ENCODE measurements around the gene ZNF277.
"Not testable (repeated sequence)": the region's sequence is repeated elsewhere in the genome, so short reads cannot be mapped to it uniquely, and the experiment has no call there.

The ZNF277 gene

DNA sequence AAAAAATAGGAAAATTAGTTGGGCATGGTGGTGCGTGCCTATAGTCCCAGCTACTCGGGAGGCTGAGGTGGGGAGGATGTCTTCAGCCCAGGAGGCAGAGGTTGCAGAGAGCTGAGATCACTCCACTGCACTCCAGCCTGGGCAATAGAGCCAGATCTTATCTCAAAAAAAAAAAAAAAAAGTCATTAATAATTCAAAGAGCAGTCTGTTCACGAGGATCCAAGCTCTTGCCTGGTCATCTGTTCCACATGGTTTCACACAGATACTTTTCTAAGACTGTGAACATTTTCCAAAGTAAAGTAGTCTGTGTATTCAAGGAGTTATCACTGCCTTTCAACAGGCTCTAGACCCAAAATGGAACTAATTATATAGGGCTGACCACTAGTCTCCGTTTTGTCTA lies 86.9 kb downstream of the ZNF277 start:
- no peak for DNase-seq (ENCODE audit: low read depth in 2 of 2)

- no peak for DNase-seq (ENCODE audit: low read depth in 2 of 2)
Observed at GRCh38 chr7:112296432-112296831, 89.9 kb downstream of the ZNF277 start.

- DNase-seq (ENCODE audit: low read depth in 2 of 2) = no peak
Observed at GRCh38 chr7:112297681-112298080, 91.2 kb downstream of the ZNF277 start.

- DNase-seq (ENCODE audit: low read depth in 2 of 2) = no peak
Observed at GRCh38 chr7:112298543-112299100, 92.1 kb downstream of the ZNF277 start.

GRCh38 chr7:112300072-112300471 lies 93.6 kb downstream of the ZNF277 start:
- DNase-seq (ENCODE audit: low read depth in 2 of 2) = no peak

DNA sequence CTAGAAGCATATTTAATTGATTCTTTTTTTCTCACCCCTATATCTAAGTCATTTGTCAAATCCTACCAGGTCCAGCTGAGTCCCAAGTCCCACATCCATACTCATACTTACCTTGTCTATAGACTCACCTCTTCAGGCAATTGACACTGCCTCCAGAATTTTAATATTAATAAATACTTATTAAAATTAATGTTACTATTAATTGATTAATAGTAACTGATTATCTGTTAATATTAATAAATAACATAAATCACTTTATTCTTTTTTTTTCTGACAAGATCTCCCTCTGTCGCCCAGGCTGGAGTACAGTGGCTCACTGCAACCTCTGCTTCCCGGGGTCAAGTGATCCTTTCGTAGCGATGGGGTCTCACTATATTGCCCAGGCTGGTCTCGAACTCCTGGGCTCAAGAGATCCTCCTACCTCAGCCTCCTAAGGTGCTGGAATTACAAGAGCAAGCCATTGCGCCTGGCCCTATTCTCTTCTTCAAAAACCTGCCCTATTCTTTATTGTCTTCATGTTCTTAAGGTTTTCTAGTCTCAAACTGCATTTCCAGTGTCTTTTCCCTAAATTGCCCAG lies 94.4 kb downstream of the ZNF277 start:
- DNase-seq (ENCODE audit: low read depth in 2 of 2) = no peak

DNA sequence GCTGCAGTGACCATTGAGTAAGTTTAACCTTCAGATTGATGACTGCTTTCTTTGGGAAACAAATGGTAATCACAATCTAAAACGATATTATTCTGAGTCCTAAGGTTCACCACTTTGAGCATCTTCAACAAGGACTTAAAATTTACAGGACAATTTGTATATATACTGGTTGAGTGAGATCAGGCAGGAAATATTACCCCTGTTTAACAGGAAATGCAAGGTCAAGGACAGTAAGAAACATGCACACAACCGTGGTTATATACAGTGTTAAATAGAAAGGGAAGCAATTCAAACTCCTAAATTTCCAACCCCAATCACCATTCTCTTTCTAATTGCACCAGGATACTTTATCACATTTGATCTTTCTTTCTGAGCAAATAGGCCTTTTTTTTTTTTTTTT lies 96.1 kb downstream of the ZNF277 start:
- DNase-seq (ENCODE audit: low read depth in 2 of 2) = no peak

- DNase-seq (ENCODE audit: low read depth in 2 of 2) = no peak
Observed at GRCh38 chr7:112306903-112307302, 100.4 kb downstream of the ZNF277 start.

GRCh38 chr7:112307506-112307905 lies 101.0 kb downstream of the ZNF277 start:
- DNase-seq (ENCODE audit: low read depth in 2 of 2) = no peak

DNA sequence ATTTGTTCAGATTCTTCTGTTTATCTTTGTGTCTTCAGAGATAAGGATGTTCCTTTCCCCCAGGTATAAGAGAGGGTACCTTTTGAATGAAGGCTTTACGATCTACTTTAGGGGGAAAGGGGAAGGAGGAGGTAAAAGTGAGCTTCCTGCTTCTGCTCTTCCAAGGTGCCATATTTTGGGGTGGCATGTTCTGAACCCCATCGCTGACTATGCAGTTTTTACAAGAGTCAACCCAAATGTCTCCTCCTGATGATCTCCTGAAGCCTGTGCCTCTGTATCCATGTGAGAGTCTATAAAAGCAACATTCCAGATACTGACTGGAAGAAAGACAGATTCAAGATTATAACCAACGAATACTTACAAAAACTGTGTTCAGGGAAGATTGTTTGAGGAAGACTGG lies 102.5 kb downstream of the ZNF277 start:
- DNase-seq (ENCODE audit: low read depth in 2 of 2) = no peak

- DNase-seq (ENCODE audit: low read depth in 2 of 2) = not testable (repeated sequence)
Observed at GRCh38 chr7:112316803-112317202, 110.3 kb downstream of the ZNF277 start.

DNA sequence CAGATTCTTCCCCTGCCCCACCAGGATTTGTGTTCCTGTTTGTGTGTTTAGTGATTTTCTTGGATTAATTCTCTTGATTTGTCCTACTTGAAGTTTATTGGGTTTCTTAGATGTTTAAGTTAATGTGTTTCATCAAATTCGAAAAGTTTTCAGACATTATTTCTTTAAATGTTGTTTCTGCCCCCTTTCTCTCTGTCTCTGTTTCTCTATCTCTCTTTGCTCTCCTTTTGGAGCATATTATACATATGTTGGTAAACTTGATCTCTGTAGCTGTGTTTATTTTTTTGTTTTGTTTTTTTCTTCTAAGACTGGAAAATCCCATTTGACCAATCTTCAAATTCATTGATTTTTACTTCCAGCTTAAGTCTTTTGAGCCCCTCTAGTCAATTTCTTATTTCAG lies 115.6 kb downstream of the ZNF277 start:
- no peak for DNase-seq (ENCODE audit: low read depth in 2 of 2)

- no peak for DNase-seq (ENCODE audit: low read depth in 2 of 2)
Observed at GRCh38 chr7:112327566-112327965, 121.1 kb downstream of the ZNF277 start.

GRCh38 chr7:112331492-112331891 lies 125.0 kb downstream of the ZNF277 start:
- DNase-seq (ENCODE audit: low read depth in 2 of 2) = no peak

DNA sequence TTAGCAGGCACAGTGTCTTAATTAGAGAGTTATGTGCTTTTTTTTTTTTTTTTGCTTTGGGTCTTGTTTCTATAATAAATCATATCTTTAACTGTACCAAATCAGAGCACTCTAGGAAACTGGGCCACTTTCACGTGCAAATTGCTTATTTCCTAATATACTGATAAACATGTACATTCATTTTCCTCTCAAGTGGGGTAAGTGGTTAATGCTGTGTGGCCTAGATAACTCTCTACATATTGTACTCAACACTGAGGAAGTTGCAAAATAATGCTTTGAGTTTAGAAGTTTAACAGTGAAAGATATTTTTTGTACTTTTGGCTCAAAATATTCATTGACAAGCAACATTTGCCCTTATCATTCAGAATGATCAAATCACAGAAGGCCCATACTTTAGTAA lies 127.9 kb downstream of the ZNF277 start:
- DNase-seq (ENCODE audit: low read depth in 2 of 2) = no peak

GRCh38 chr7:112336261-112336660 lies 129.8 kb downstream of the ZNF277 start:
- no peak for DNase-seq (ENCODE audit: low read depth in 2 of 2)

DNA sequence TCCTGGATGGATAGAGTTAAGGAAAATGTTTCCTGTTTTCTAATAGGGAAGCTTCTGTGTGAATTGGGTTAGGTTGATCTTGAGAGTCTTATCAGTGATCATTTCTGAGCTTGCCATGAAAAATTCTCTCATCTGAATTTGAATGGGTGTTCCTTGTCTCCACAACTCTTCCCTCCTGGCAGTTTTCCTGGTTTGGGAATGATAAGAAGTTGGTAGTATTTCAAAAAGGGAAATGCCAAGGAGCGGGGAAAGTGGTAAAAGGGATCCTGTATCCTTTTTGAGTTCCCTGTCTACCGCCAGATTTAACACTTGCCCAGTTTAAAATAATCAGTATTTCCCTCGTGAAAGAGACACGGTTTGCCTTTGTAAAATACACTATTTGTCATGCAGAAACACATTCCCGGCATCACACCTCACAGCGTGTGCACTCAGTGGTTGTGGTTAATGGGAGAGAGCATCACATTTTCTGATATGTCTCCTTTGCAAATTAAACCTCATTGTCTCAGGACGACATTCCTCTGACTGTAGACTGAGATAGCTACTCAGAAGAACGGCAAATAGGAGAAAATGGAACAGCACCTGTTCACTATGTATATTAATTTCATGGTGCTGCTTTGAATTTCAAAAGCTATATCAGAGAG lies 130.6 kb downstream of the ZNF277 start:
- DNase-seq (ENCODE audit: low read depth in 2 of 2) = no peak

DNA sequence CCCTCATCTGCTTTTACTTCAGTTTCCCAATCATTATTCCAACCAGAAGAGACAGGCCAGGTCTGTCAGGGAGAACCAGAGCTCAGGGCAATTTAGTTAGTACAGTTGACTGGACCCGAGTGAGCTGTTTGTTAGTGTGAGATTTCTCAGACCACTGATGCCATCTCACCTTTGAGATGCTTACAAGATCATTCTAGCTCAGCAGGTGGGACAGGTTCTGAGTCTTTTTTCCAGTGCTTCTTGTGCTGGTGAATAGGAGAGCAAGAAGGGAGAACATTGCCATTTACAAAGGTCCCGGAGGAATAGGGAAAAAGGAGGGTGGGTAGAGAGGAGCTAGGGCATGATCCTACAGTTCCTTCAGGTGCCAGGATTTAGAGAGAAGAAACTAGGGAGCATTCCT lies 131.4 kb downstream of the ZNF277 start:
- DNase-seq (ENCODE audit: low read depth in 2 of 2) = no peak

GRCh38 chr7:112338786-112339185 lies 132.3 kb downstream of the ZNF277 start:
- DNase-seq (ENCODE audit: low read depth in 2 of 2) = no peak

DNA sequence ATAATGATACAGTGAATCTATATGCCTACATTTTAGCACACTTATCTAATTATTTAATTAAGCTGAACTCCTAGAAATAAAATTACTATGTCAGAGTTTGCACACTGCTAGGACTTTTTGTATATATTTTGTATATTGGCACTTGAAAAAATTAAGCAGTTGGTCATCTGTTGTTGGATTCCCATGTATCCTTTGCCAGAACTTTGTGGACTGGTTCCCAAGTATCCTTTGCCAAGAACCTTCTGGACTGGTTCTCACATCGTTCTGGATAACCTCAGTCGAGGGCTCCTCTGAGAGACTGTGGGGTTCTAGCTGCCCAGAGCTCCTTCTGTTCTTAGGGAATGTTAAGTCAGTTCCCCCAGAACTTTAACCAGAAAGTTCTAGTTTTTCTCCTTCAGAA lies 135.0 kb downstream of the ZNF277 start:
- DNase-seq (ENCODE audit: low read depth in 2 of 2) = no peak

DNA sequence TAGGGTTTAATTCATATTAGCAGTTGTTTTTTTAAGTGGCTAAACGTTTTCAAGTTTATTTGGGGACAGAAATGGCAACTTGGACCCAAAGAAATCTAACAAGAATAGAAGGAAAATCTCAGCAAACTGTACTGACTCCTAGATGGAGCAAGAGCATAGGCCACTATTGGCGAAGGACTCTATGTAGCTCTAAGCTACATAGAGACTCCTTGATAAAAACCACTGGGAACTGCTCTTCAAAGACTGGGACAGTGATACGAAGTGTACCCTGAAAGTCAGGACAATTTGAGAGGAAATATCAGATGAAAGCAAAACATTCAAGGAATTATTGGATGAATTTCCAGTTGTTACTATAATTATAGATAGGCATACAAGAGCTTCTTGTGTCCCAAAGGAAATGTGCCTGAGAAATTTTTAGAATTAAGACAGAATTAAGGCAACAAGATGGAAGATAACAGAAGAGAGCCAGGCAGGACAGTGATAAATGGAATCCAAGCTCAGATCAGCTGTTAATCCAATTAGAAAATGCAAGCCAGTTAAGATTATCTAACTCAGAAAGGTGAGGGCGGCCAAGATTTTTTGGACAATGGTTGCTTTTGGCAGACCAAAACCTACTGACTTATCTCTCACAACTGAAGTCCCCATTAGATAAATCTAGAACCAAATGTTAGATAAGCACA lies 140.0 kb downstream of the ZNF277 start:
- DNase-seq (ENCODE audit: low read depth in 2 of 2) = no peak

- no peak for DNase-seq (ENCODE audit: low read depth in 2 of 2)
Observed at GRCh38 chr7:112347088-112347487, 140.6 kb downstream of the ZNF277 start.

DNA sequence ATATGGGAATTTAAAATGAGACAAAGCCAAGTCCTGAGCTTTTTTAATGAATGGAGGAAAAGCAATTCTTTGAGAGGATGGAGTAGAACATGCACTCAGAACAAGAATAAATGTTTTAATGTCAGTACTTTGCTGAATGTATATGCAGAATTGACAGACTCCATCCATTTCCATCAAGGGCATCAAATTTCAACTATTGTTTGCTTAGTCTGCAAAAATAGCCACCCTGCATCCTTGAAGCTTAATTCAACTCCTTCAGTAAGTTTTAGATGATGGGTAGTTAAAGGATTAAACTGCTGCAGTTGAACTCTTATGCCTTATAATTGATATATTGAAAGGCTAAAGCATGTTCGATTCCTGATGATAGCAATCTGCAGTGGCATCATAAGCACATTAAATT lies 144.1 kb downstream of the ZNF277 start:
- no peak for DNase-seq (ENCODE audit: low read depth in 2 of 2)
